Esophagus squamous epithelium (tissue), 5 donors: Measurements from ENCODE around the gene PLEKHA1. TPM values are rescaled to one million over a fixed set of nuclear protein-coding genes. Genes with fewer than 3 reads are reported as not detected.
A peak's percentile ranks its signal among the peaks of the same experiment; 100 is the strongest.

Experiments used
- DNase-seq: peaks from one replicate; lab custom pipeline; 2025; lab: John Stamatoyannopoulos, UW
- H3K27ac ChIP-seq, 4 donors: fragments of 200-600 bp; sonication (generic); one replicate each; pipeline ENCODE4 v1.5.1; 2016 to 2019; ENCODE audit warnings: mild to moderate bottlenecking in 1 of 4
- H3K27me3 ChIP-seq, 4 donors: fragments of 200-600 bp; sonication (generic); 1 replicate in 3 of 4; 2 replicates in 1 of 4; pipeline versions ENCODE4 v1.5.1 to v1.6.0; 2017 to 2021; ENCODE audit warnings: antibody characterized with exemption in 1 of 4
- H3K36me3 ChIP-seq, 3 donors: fragments of 200-600 bp; sonication (generic); one replicate each; pipeline ENCODE4 v1.5.1; 2016 to 2019
- H3K4me1 ChIP-seq, 3 donors: fragments of 200-600 bp; sonication (generic); one replicate each; pipeline ENCODE4 v1.5.1; 2017 to 2019
- H3K4me3 ChIP-seq, 4 donors: fragments of 200-600 bp; sonication (generic); 1 replicate in 3 of 4; 2 replicates in 1 of 4; pipeline ENCODE4 v1.5.1; 2016 to 2019; ENCODE audit warnings: mild to moderate bottlenecking in 2 of 4, moderate library complexity in 1 of 4
- H3K9me3 ChIP-seq, 3 donors: fragments of 200-600 bp; sonication (generic); one replicate each; pipeline ENCODE4 v1.5.1; 2016 to 2019
- CTCF ChIP-seq, 6 experiments: fragments of 450-650 bp in 4 of 6; fragments of 200-600 bp in 2 of 6; sonication (generic) in 2 of 6; IDR thresholded peaks; one replicate each; pipeline ENCODE4 v1.5.1; 2016 to 2019; ENCODE audit warnings: antibody characterized with exemption in 6 of 6, mild to moderate bottlenecking in 4 of 6, moderate library complexity in 4 of 6
- POLR2A ChIP-seq, 4 donors: fragments of 450-650 bp; IDR thresholded peaks; one replicate each; pipeline ENCODE4 v1.6.1; 2017; ENCODE audit warnings: antibody characterized with exemption in 4 of 4, mild to moderate bottlenecking in 4 of 4, moderate library complexity in 3 of 4
- WGBS, 2 donors: methylation state at CpG; one replicate each; pipeline ENCODE4 v1.1.5; 2018; 5-methylcytosine and 5-hydroxymethylcytosine counted together
- intact Hi-C: fragments of 100-400 bp; cut with DNase I; formaldehyde crosslinking; loops from one replicate; pipeline ENCODE4 v1.15.0; 2022
- total RNA-seq, 4 donors: library from RNA; depleted of rRNA; stranded (reverse); fragments of >200 nt; gene quantifications; one replicate each; pipeline ENCODE4 v1.1.0, GENCODE V29; 2016
- donor health status: DM: yes; HTN: yes; CAD: no.

PLEKHA1 gene
- total RNA-seq, 4 donors from 2014 or later, result 23.4 to 56.3 (median 35.9) TPM

DNA sequence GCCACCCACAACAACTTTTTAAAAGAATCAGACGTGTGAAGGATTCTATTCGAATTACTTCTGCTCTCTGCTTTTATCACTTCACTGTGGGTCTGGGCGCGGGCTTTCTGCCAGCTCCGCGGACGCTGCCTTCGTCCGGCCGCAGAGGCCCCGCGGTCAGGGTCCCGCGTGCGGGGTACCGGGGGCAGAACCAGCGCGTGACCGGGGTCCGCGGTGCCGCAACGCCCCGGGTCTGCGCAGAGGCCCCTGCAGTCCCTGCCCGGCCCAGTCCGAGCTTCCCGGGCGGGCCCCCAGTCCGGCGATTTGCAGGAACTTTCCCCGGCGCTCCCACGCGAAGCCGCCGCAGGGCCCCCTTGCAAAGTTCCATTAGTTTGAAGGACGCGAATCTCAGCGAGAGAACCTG, 86.4 kb downstream of the PLEKHA1 start:
- H3K36me3 ChIP-seq, result no peaks in the 10 kb centered on the region
- TF ChIP-seq POLR2A (IDR thresholded peaks at IDR 0.05), result no peak
- no peak for TF ChIP-seq CTCF (IDR thresholded peaks at IDR 0.05)
- peaks cover 0 to 66% (median 0%) of the 10 kb centered on the region in 4 donors for H3K27me3 ChIP-seq
- DNase-seq, result no peak
- peak overlapping the region; percentile 57 to 90 (median 78) for H3K27ac ChIP-seq
- no peaks in the 10 kb centered on the region for H3K9me3 ChIP-seq
- peaks cover 7 to 46% (median 12%) of the 10 kb centered on the region in 3 donors for H3K4me1 ChIP-seq
- 0 to 6% methylated on average over 1 to 2 of the region's 40 CpGs for WGBS, 2 donors
- intact Hi-C loops, result no loop called here
- H3K4me3 ChIP-seq, result peak overlapping the region; percentile 47 to 86 (median 64)

GRCh38 chr10:122461367-122461728, 86.8 kb downstream of the PLEKHA1 start, which contains the start of gene HTRA1:
Gene HTRA1 (plus strand): TSS chr10:122461553. CDS start chr10:122461653, 100 bp downstream.
- H3K36me3 ChIP-seq, result no peaks in the 10 kb centered on the region
- TF ChIP-seq POLR2A (IDR thresholded peaks at IDR 0.05), result peak in 2 of 4 donors; percentile 48 to 59
- TF ChIP-seq CTCF (IDR thresholded peaks at IDR 0.05), result no peak
- no CpG with 5 or more reads among the region's 56 CpGs for WGBS, 2 donors

GRCh38 chr10:122461729-122462532, 87.4 kb downstream of the PLEKHA1 start:
- no peaks in the 10 kb centered on the region for H3K36me3 ChIP-seq
- WGBS, 2 donors, result 0% methylated on average over 5 to 6 of the region's 95 CpGs
- no peak for DNase-seq
- TF ChIP-seq POLR2A (IDR thresholded peaks at IDR 0.05), result peak in 1 of 4 donors; percentile 5
- peak in 1 of 6 experiments; percentile 14 for TF ChIP-seq CTCF (IDR thresholded peaks at IDR 0.05)
- H3K9me3 ChIP-seq, result no peaks in the 10 kb centered on the region
- H3K27ac ChIP-seq, result peak overlapping the region; percentile 67 to 90 (median 87)
- H3K4me1 ChIP-seq, result peaks cover 7 to 46% (median 12%) of the 10 kb centered on the region in 3 donors
- intact Hi-C loops, result no loop called here
- H3K4me3 ChIP-seq, result peak overlapping the region; percentile 47 to 86 (median 64)
- H3K27me3 ChIP-seq, result peaks cover 0 to 67% (median 0%) of the 10 kb centered on the region in 4 donors

More at GRCh38 chr10:122461367-122461728, 86.8 kb downstream of the PLEKHA1 start, which contains the start of gene HTRA1:
- peaks cover 7 to 46% (median 12%) of the 10 kb centered on the region in 3 donors for H3K4me1 ChIP-seq
- no peaks in the 10 kb centered on the region for H3K9me3 ChIP-seq
- intact Hi-C loops, result no loop called here
- peak within 1 kb of the TSS; percentile 67 to 90 (median 87) for H3K27ac ChIP-seq
- H3K4me3 ChIP-seq, result peak within 1 kb of the TSS; percentile 47 to 86 (median 64)
- no peak for DNase-seq
- peaks cover 0 to 67% (median 0%) of the 10 kb centered on the region in 4 donors for H3K27me3 ChIP-seq

DNA sequence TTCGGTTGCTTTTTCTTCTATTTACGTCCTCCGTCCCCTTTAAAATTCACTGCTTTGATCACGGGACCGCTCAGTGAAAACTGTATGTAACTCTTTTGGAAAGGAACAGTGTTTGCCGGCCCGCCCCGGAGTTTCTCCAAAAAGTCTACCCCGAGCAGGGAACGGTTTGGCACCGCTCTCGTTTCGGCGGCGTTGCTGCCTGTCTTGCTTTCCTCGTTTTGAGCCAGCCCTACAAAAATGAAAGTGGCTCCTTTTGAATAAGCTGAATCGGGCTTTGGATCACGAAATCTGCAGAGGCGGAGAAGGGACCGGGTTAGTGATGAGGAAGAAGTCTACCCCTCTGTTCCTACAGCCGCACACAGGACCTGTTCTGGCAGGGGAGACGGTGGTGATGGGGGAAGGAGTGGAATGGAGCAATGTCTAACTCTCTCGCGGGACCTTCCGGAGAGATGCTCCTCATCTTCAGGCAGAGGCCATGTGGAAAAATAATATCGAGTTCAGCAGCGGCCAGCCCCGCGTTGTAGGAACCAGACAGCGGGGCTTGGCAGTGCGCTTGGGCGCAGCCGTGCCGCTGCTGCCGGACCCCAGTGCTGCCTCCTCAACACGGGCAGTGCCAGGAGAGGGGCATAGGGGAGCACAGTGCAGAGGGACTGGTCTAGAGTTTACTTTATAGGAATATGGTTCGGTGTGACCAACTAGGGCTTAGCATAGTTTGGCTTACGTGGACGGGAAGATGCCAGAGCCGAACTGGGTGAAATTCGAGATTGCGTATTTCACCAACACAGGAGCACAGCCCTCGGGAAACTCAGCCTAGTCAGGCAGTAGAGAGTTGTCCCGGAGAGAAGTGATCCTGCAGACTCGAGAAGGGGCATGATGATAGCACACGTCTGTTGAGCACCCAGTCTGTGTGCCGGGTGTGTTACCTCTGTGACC, 88.3 kb downstream of the PLEKHA1 start:
- peak overlapping the region; percentile 47 to 86 (median 64) for H3K4me3 ChIP-seq
- no peaks in the 10 kb centered on the region for H3K9me3 ChIP-seq
- no peaks in the 10 kb centered on the region for H3K36me3 ChIP-seq
- DNase-seq, result no peak
- no peak for TF ChIP-seq POLR2A (IDR thresholded peaks at IDR 0.05)
- TF ChIP-seq CTCF (IDR thresholded peaks at IDR 0.05), result no peak
- H3K4me1 ChIP-seq, result peaks cover 7 to 46% (median 13%) of the 10 kb centered on the region in 3 donors
- H3K27me3 ChIP-seq, result peaks cover 0 to 70% (median 0%) of the 10 kb centered on the region in 4 donors
- peak overlapping the region; percentile 67 to 90 (median 87) for H3K27ac ChIP-seq
- intact Hi-C loops, result no loop called here
- WGBS, 2 donors, result 5 to 21% methylated on average over 26 to 33 of the region's 47 CpGs
